SH-SY5Y (cell line): ENCODE data around the gene KLF8.

ENCODE experiments used
- GATA2 ChIP-seq: IDR thresholded peaks from 2 replicates; pipeline ENCODE4 v1.6.1; 2011; ENCODE audit warnings: mild to moderate bottlenecking, low read depth, low read length
- GATA3 ChIP-seq: IDR thresholded peaks from 2 replicates; pipeline ENCODE4 v1.6.1; 2011; ENCODE audit warnings: low read depth, mild to moderate bottlenecking, low read length, moderate library complexity

The KLF8 gene

DNA sequence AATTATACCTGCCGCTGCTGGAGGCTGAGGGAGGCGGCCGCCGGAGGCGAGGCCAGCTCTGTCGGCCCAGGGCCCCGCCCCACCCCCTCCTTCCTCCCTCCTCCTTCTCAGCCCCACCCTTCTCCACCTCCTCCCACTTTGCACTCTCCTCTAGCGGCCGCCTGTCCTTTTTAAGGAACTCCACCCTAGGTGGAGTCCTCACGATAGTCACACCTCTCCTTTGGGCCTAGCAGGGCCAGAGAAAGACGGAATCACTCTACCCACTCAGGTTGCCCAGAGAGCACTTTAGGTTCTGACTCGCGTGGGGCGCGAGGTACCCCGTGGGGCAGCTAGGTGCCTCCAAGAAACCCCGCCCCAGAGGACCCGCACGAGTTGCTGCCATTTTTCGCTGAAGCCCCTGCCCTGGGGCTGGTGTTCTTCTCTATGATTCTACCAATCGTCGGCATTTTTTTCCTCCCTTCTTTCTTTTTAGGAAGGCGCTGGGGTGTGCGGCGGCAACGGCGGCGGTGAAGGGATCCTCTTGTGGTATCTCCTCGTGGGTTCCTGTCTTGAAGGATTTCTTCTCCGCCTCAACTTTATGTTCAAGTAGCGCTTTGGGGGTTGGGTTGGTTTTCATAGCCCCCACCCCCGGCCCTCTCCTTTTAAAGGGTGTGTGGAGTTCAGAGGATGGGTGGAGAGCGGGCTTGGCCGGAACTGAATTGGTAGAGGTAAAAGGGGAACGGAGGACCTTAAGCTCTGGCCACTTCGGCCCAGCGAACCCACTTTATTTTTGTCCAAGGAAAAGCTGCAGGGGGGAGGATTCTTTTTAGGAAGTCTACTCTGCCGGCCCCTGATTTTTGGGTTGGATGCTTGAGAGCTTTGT, at the start of gene KLF8:
Gene KLF8, plus strand, starts transcription at position 136 of the 862 bp plus-strand sequence. CDS start 979 bp downstream, outside the sequence.
- no peak for TF ChIP-seq GATA2
- TF ChIP-seq GATA3 = no peak

GRCh38 chrX:56211701-56212100, 20.5 kb upstream of the KLF8 start:
- no peak for TF ChIP-seq GATA3
- TF ChIP-seq GATA2 = no peak

DNA sequence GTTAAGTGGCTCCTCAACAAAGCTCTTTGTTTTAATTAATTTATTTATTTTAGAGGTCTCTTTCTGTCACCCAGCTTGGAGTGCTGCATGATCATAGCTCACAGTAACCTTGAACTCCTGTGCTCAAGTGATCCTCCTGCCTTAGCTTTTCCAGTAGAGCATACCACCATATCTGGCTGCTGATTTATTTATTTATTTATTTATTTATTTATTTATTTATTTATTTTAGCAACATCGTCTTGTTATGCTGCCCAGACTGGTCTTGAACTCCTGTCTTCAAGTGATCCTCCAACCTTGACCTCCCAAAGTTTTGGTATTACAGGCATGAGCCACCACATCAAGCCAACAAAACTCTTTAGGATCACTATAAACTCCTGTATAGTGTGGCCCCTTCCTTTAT, 15.8 kb upstream of the KLF8 start:
- no peak for TF ChIP-seq GATA2
- TF ChIP-seq GATA3 = no peak

- TF ChIP-seq GATA2 = no peak
- TF ChIP-seq GATA3 = no peak
Measured at GRCh38 chrX:56219700-56220099, 12.5 kb upstream of the KLF8 start.

- TF ChIP-seq GATA3 (no peak), GATA2 (no peak)
Measured at GRCh38 chrX:56221101-56221500, 11.1 kb upstream of the KLF8 start.

DNA sequence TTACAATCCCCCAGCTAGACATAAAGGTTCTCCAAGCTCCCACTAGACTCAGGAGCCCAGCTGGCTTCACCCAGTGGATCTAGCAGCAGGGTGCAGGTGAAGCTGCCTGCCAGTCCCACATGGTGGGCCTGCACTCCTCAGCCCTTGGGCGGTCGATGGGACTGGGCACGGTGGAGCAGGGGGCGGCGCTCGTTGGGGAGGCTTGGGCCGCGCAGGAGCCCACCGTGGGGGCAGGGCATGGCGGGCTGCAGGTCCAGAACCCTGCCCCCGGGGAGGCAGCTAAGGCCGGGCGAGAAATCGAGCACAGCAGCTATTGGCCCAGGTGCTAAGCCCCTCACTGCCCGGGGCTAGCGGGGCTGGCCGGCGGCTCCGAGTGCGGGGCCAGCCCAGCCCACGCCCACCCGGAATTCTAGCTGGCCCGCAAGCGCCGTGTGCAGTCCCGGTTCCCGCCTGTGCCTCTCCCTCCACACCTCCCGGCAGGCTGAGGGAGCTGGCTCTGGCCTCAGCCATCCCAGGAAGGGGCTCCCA, 9.6 kb upstream of the KLF8 start:
- TF ChIP-seq GATA2 (no peak), GATA3 (no peak)

GRCh38 chrX:56226980-56227379, 5.2 kb upstream of the KLF8 start:
- TF ChIP-seq GATA3 (no peak), GATA2 (no peak)

DNA sequence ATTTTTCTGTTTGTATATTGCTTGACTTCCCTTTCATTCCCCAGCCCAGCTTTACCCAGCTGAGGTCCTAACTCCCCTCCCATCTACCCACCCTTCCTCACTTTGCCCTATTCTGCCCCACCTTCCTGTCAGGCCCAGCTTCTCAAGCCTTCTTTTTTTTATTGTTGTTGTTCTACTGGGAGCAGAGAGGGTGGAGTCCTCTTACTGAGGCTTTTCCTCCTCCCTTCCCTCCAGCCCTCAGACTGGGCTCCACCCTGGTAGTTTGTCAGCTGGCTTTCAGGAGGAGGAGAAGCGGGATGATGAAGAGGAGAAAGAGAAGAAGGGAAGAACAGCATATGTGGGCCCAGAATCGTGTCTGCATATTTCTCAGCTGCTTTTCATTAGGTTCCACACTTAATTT, 3.2 kb upstream of the KLF8 start:
- TF ChIP-seq GATA2 = no peak
- no peak for TF ChIP-seq GATA3

GRCh38 chrX:56231537-56232090, 542 bp upstream of the KLF8 start:
- TF ChIP-seq GATA3 = no peak
- TF ChIP-seq GATA2 = no peak

- TF ChIP-seq GATA3 = no peak
- TF ChIP-seq GATA2 = no peak
Measured at GRCh38 chrX:56233100-56233499, 944 bp downstream of the KLF8 start.

DNA sequence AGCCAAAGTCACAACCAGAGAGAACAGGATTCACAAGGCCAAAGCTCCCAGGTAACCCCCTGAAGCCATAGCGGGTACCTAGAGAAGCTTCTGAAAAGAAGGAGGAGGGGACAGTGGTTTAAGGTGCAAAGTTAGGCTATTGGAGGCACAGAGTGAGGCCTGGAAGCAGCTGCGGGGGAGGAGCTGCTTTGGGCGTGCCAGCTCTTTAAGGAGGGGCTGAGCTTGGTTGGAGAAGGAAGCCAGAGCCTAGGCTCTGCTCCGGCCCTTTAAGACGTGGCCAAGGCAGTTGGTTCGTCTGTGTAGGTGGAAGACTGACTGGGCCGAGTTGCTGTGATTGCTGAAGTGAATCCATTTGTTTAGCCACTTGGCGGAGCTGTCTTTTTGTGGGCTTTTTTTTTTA, 1.5 kb downstream of the KLF8 start:
- no peak for TF ChIP-seq GATA2
- no peak for TF ChIP-seq GATA3

DNA sequence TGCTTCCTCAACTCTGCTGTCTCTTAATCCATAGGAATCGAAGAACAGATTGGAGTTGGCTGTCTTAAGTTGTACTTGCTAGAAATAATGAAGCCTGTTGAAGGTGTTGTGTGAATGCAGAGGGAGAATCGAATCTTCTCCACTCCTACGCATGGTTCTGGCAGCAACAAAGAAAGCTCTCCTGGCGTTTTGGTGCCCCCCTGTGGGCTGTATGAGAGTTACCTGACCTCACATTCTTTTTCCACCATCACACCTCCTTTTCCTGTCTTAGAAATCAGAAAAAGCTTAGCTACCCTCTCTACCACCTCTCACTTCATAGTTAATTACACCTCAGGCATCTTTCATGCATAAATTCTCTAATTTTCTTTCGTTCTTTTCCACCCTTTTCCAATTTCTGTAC, 16.3 kb downstream of the KLF8 start:
- TF ChIP-seq GATA3 (no peak), GATA2 (no peak)

GRCh38 chrX:56253832-56254703, 21.9 kb downstream of the KLF8 start:
- TF ChIP-seq GATA2 = no peak
- no peak for TF ChIP-seq GATA3

DNA sequence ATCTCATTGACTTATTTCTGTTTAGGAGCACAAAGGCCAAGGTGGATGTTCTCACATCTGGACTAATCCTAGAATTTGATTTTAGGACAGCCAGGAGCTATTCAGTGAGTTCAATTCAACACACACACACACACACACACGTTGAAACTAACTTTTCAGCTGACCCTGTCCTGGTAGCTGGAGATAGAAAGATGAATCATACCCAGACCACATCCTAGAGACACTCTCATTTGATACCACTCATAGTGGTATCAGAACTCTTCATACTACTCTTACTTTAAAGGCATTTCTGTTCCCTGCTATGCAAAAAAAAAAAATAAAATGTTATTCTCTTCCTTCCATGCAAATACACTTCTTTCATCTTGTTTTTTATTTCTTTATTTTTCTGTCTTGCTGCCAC, 36.7 kb downstream of the KLF8 start:
- TF ChIP-seq GATA3 = no peak
- no peak for TF ChIP-seq GATA2
